Ectodermal cell (in vitro differentiated cells): ENCODE data around the gene ZBTB16.
A peak's percentile ranks its signal among the peaks of the same experiment; 100 is the strongest.

Experiments
- H3K27ac ChIP-seq: 2 replicates; pipeline ENCODE4 v1.7.0; 2013; ENCODE audit warnings: mild to moderate bottlenecking, low read depth, low read length; ENCODE audit not compliant: insufficient read depth, poor library complexity, severe bottlenecking
- H3K27me3 ChIP-seq: 2 replicates; pipeline ENCODE4 v1.7.0; 2013; ENCODE audit warnings: mild to moderate bottlenecking, low read length; ENCODE audit not compliant: insufficient read depth, control insufficient read depth, poor library complexity, severe bottlenecking
- H3K36me3 ChIP-seq: one replicate; pipeline ENCODE4 v1.7.0; 2013; ENCODE audit warnings: low read length; ENCODE audit not compliant: control insufficient read depth, insufficient read depth
- H3K4me1 ChIP-seq: one replicate; pipeline ENCODE4 v1.7.0; 2013; ENCODE audit warnings: low read length; ENCODE audit not compliant: control insufficient read depth, insufficient read depth
- H3K4me3 ChIP-seq: 2 replicates; pipeline ENCODE4 v1.7.0; 2013; ENCODE audit warnings: low read depth, low read length, control low read depth; ENCODE audit not compliant: insufficient read depth
- H3K9me3 ChIP-seq: 2 replicates; pipeline ENCODE4 v1.7.0; 2013; ENCODE audit warnings: mild to moderate bottlenecking, low read length, moderate library complexity; ENCODE audit not compliant: control insufficient read depth
- WGBS, 2 experiments: methylation state at CpG; one replicate each; pipeline ENCODE4 v1.1.7; 2013; ENCODE audit warnings: missing lambda C conversion rate in 2 of 2; 5-methylcytosine and 5-hydroxymethylcytosine counted together

ZBTB16 gene

DNA sequence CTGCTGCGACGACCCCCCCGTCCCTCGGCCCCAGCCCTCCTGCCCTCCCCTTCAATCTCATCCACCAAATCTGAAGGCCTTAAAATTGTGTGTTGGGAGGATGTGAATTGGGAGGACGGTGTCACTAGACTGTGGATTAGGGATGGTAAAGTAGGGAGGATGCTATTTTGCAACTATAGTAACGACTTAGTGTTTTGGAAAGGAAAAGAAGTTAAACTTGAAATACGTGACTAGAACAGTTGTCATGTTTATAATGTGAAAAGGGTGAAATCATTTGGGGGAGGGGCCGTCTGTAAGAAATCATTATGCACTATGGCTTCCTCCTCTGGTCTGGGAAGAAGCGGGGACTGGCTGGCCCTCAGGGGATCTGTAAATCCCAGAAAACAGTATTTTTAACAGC is 193.3 kb downstream of the ZBTB16 start:
- no peak overlapping the region for H3K4me3 ChIP-seq
- H3K4me1 ChIP-seq: peaks cover 42% of the 10 kb centered on the region
- no peaks in the 10 kb centered on the region for H3K9me3 ChIP-seq
- H3K27me3 ChIP-seq: no peaks in the 10 kb centered on the region
- no peak overlapping the region for H3K27ac ChIP-seq
- H3K36me3 ChIP-seq: peaks cover 21% of the 10 kb centered on the region
- 88 to 90% methylated on average over 7 to 9 of the region's 9 CpGs for WGBS, 2 experiments

DNA sequence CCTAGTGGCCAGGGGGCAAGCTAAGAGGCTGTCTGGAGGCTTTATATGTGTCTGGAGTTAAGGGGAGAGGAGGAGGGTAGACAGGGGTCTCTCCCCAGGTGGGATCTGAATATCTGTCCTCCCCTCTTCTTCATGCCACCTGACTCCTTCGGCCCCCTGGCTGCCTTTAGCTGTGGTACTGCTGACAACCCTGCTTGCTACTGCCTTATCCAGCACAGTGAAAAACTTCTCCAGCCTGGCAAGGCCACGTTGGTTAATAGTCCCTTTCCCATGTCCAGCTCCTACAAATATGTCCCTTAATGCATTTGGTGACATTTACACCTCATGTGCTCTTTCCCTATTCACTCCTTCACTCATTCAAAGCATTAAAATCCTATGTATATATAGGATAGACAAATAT is 194.3 kb downstream of the ZBTB16 start:
- no peak overlapping the region for H3K4me3 ChIP-seq
- no peak overlapping the region for H3K27ac ChIP-seq
- WGBS, 2 experiments: 86 to 90% methylated on average over 2 of the region's 2 CpGs
- H3K4me1 ChIP-seq: peaks cover 52% of the 10 kb centered on the region
- H3K36me3 ChIP-seq: peaks cover 13% of the 10 kb centered on the region
- H3K27me3 ChIP-seq: no peaks in the 10 kb centered on the region
- no peaks in the 10 kb centered on the region for H3K9me3 ChIP-seq

GRCh38 chr11:114254571-114255146 is 195.1 kb downstream of the ZBTB16 start:
- Histone ChIP-seq H3K4me1 (peaks cover 61% of the 10 kb centered on the region), H3K4me3 (no peak overlapping the region), H3K9me3 (no peaks in the 10 kb centered on the region), H3K36me3 (peaks cover 12% of the 10 kb centered on the region), H3K27me3 (no peaks in the 10 kb centered on the region), H3K27ac (no peak overlapping the region)
- 92 to 94% methylated on average over 11 to 12 of the region's 14 CpGs for WGBS, 2 experiments

- H3K4me1 ChIP-seq: peaks cover 63% of the 10 kb centered on the region
- no peaks in the 10 kb centered on the region for H3K27me3 ChIP-seq
- whole genome bisulfite sequencing, 2 experiments: 72 to 76% methylated on average over 11 of the region's 11 CpGs
- H3K27ac ChIP-seq: no peak overlapping the region
- H3K36me3 ChIP-seq: peaks cover 10% of the 10 kb centered on the region
- H3K4me3 ChIP-seq: no peak overlapping the region
- H3K9me3 ChIP-seq: no peaks in the 10 kb centered on the region
Measured at GRCh38 chr11:114255289-114255688, 195.8 kb downstream of the ZBTB16 start.

GRCh38 chr11:114256176-114256966 is 196.9 kb downstream of the ZBTB16 start:
- 71 to 73% methylated on average over 20 of the region's 20 CpGs for WGBS, 2 experiments
- H3K27ac ChIP-seq: peak overlapping the region; percentile 91

GRCh38 chr11:114256967-114257286 is 197.4 kb downstream of the ZBTB16 start:
- H3K4me1 ChIP-seq: peaks cover 59% of the 10 kb centered on the region
- no peaks in the 10 kb centered on the region for H3K27me3 ChIP-seq
- H3K36me3 ChIP-seq: no peaks in the 10 kb centered on the region
- no peak overlapping the region for H3K4me3 ChIP-seq
- WGBS, 2 experiments: 83 to 84% methylated on average over 10 of the region's 10 CpGs
- peak overlapping the region; percentile 91 for H3K27ac ChIP-seq
- H3K9me3 ChIP-seq: no peaks in the 10 kb centered on the region

More at GRCh38 chr11:114256176-114256966, 196.9 kb downstream of the ZBTB16 start:
- no peaks in the 10 kb centered on the region for H3K27me3 ChIP-seq
- no peaks in the 10 kb centered on the region for H3K36me3 ChIP-seq
- peaks cover 61% of the 10 kb centered on the region for H3K4me1 ChIP-seq
- H3K4me3 ChIP-seq: no peak overlapping the region
- no peaks in the 10 kb centered on the region for H3K9me3 ChIP-seq

- Histone ChIP-seq H3K4me1 (peaks cover 64% of the 10 kb centered on the region), H3K9me3 (no peaks in the 10 kb centered on the region), H3K27ac (peak overlapping the region; percentile 91), H3K4me3 (no peak overlapping the region), H3K27me3 (no peaks in the 10 kb centered on the region), H3K36me3 (no peaks in the 10 kb centered on the region)
- 42 to 44% methylated on average over 29 of the region's 29 CpGs for WGBS, 2 experiments
Measured at GRCh38 chr11:114257621-114258558, 198.4 kb downstream of the ZBTB16 start.

DNA sequence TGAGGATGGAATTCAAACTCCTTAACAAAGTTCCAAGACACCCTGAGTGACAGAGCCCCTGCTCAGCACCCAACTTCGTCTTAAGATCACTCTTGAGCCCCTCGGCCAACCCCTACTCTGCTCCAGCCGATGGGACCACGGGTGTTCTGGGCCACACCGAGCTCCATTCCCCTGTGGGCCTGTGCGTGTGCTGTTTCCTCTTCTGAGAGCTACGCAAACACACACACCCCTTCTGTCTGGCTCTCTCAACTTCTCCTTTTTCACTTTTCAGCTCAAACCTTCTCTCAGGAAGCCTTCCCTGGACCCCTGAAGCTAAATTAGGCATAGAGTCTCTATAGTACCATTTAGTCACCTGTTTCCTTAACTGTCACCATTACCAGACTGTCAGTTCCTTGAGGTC is 199.2 kb downstream of the ZBTB16 start:
- H3K27me3 ChIP-seq: no peaks in the 10 kb centered on the region
- peaks cover 60% of the 10 kb centered on the region for H3K4me1 ChIP-seq
- 85 to 87% methylated on average over 7 of the region's 7 CpGs for WGBS, 2 experiments
- H3K27ac ChIP-seq: no peak overlapping the region
- H3K36me3 ChIP-seq: no peaks in the 10 kb centered on the region
- H3K4me3 ChIP-seq: no peak overlapping the region
- no peaks in the 10 kb centered on the region for H3K9me3 ChIP-seq

DNA sequence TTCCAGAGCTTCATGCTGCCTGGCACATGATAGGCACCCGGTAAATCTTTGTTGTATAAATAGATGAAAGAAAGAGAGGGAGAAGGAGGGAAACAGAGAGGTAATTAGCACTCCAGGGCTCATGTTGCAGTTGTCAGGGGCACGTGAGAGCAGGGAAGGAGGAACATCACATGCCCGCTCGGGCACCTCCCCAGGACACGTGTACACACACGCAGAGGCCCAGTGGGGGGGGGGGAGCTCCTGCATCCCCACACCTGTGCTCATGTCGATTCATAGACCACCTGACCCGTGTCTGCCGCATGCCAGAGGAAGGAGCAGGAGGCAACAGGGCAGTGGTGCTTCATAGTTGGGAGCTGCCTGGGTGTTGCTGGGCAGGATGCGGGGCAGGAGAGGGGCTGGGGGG is 199.6 kb downstream of the ZBTB16 start:
- WGBS, 2 experiments: 86 to 89% methylated on average over 10 of the region's 10 CpGs
- Histone ChIP-seq H3K27ac (no peak overlapping the region), H3K4me3 (no peak overlapping the region), H3K4me1 (peaks cover 60% of the 10 kb centered on the region), H3K9me3 (no peaks in the 10 kb centered on the region), H3K36me3 (no peaks in the 10 kb centered on the region), H3K27me3 (peaks cover 3% of the 10 kb centered on the region)

GRCh38 chr11:114259551-114259983 is 200.1 kb downstream of the ZBTB16 start:
- WGBS, 2 experiments: 85 to 91% methylated on average over 12 of the region's 12 CpGs
- H3K4me3 ChIP-seq: no peak overlapping the region
- no peaks in the 10 kb centered on the region for H3K36me3 ChIP-seq
- H3K27me3 ChIP-seq: peaks cover 3% of the 10 kb centered on the region
- H3K9me3 ChIP-seq: no peaks in the 10 kb centered on the region
- H3K4me1 ChIP-seq: peaks cover 60% of the 10 kb centered on the region
- no peak overlapping the region for H3K27ac ChIP-seq
